NCI-H748 treated with DMSO at 0.1 percent for 48 hours (cell line): ENCODE results near the gene SLC24A3.

Experiments
- DNase-seq: peaks from one replicate; lab custom pipeline; 2025; lab: John Stamatoyannopoulos, UW

Gene SLC24A3

GRCh38 chr20:19241440-19241839 lies 29.0 kb downstream of the SLC24A3 start:
- no peak for DNase-seq

GRCh38 chr20:19244291-19244690 lies 31.8 kb downstream of the SLC24A3 start:
- no peak for DNase-seq

GRCh38 chr20:19249106-19249879 lies 36.9 kb downstream of the SLC24A3 start:
- DNase-seq, result no peak

DNA sequence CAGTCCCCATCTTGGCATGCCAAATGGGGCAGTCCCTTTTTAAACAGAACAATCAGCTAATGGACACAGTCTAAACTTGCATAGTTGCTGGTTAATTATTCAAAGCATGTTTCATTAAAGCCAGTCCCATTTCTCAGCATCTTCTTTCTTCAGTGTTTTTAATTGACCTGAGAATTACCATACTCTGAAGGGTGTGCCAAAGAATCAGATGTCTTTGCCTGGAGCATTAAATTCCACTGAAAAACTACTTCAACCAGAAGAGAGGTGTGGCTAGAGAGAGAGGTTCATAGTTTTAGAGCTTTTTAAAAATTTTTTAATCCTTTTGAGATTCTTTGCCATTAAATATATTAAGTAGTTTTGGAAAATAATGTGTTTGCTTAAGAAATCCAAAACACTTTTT lies 37.9 kb downstream of the SLC24A3 start:
- DNase-seq, result no peak

DNA sequence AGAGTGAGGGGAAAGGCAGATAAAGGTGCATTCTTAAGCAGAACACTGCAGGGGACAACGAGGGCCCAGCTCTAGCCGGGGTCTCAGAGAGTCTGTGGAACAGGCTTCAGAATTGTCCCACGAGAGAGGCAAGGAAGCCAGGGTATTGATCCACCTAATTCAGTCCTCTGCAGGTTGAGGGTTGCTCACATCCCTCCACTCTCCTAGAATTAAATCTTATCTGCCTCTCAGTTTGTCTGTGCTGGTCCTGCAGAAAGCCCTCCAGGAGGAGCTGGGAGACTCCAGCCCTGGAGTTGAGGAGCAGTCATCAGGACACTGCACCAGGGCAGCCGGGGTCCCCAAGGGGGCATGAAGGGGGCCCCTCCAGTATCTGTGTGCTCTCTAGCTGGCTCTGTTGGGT lies 39.1 kb downstream of the SLC24A3 start:
- no peak for DNase-seq

DNA sequence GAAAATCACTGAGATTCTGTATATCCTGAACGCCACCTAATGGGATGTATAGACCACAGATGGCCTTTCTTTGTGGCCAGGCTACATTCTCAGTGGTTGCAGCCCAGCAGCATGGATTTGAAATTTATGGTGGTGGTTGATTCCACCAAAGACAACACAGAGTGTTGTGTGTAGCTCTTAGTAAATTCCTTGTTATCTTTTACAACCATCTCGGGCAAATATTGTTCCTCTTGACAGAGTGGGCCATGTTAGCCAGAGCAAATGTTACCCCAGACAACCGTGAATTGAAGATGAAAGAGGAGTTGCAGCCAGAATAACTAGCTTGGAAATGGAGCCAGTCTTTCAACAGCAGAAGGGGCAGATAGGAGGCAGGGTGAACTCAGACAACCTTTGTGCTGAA lies 39.5 kb downstream of the SLC24A3 start:
- DNase-seq, result no peak

DNA sequence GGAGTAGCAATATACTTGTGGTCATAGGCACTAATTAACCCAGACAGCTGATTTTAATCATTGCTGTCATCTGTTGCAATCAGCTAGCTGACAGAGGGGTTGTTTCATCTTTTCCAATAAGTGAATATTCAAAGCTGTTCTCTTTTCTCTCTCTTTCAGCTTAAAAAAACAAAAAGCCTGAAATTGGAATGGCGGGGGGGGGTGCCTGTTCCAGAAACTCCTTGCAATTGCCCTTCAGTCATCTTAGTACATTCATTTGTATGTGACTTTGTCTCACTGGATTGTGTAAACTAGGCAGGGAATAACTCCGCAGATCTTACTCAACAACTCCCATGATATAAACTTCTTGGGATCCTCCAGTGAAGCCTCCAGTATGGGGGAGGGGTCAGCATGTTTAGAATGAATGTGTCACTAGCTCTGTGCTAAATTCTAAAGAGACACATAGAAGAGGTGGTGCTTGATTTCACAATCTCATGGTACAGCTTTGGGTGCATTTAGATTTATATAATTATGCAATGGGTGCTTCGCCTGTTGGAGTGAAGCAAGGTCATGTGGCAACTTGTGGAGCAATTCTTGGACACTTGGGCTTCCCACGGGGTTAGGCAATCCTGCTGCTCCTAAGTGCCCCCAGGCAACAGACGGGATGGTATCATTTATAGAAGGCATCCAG lies 40.1 kb downstream of the SLC24A3 start:
- no peak for DNase-seq

- DNase-seq, result no peak
These were observed 40.9 kb downstream of the SLC24A3 start for GRCh38 chr20:19253316-19253715.

DNA sequence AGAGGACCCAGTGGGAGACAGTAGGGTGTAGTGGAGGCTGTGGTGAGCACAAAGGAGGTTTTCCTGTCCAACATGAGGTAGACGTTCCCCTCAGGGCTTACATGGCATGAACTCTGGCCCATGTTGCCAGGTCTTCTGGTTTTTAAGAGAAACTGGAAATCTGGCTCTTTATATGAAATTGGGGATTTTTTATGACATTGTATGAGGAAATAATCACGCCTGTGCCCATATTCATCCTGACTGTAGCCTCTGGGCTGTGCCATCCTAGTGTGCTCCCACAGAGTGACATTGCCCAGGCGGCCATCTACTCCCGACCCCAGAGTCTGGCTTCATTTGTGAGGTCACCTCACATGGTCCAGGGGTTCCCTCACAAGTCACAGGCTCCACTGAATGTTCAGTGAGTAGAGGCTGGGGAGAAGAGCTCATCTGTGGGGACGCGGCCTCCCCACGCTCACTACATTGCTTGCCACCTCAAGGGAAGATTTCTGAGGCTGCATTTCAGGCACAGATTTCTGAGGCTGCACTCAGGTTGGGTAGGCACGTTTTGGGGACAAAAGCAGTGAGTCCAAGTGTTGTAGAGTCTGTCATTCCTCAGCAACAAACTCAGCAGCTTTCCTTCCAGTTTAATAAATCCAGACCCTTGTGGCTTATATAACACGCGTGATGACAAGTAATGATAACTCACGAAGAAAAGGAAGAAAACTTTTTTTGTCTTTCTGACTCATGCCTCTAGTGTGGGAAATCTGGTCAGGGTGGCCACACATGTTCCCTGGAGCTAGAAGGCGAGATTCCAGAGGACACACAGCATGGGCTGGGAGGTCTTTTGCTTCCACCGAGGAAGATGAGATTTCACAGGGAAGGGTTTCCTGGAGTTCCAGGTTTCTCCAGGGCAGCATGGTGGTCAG lies 41.7 kb downstream of the SLC24A3 start:
- no peak for DNase-seq

DNA sequence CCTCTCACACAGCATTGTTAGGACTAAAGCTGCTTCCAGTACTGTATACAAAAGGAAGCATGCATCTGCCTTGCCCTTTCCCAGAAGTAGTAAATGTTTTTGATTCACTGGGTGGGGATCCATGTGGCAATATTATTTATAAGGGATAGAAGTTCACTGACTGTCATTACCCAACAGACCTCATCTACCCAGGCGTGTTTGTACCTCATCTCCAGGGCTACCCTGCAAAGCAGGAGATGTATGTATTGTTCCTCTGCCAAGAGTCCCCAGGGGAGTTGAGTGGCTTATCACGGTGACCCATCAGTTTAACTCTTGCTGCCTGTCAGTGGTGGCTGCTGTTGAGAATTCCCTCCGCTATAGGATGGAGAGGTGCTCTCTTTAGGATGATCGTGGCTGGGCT lies 42.5 kb downstream of the SLC24A3 start:
- no peak for DNase-seq

DNA sequence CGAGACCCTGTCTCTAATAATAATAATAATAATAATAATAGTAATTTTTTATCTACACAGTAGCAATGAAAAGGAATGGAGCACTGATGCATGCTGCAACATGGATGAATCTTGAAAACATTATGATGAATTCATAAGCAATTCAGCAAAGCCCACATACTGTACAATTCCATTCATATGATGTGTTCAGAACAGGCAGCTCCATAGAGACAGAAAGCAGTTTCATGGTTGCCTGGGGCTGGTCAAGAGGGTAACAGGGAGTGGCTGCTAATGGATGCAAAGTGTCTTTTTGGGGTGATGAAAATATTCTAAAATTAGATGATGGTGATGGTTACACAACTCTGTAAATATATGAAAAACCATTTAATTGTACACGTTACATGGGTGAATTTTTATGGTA lies 43.6 kb downstream of the SLC24A3 start:
- DNase-seq, result no peak

- no peak for DNase-seq
These were observed 44.6 kb downstream of the SLC24A3 start for GRCh38 chr20:19256906-19257595.

- DNase-seq, result no peak
These were observed 45.4 kb downstream of the SLC24A3 start for GRCh38 chr20:19257865-19258264.

- no peak for DNase-seq
These were observed 46.7 kb downstream of the SLC24A3 start for GRCh38 chr20:19259141-19259591.

DNA sequence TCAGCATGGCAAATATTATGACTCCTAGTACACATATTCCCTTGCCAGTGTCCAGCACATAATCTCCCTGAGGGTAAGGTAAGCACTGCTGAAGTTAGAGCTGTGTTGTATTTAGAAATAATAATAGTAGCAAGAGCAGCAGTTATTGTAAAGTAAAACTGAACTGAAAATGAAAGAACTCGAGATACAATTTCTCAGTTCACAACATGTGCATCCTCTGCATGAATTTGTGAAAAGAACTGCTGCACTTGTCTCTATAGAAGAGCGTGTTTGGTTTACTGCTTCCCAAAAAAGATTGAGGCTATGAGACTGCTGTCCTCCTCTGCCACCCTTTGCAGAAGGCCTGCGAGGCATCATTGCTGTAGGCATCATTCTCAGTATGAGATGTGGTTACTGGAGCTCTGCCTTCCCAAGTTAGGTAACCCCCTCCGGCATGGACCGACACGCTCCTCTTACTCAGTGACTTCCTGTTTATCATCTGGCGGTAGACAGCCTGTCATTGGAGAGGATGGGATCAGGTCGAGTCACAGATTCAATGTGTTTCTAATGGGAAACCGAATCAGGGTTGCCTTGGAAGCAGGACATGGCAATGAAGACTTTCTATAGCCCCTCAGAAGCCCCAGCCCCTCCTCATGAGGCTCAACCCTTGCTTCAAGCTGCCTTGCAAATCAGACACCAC lies 48.1 kb downstream of the SLC24A3 start:
- DNase-seq, result no peak

GRCh38 chr20:19264191-19264590 lies 51.7 kb downstream of the SLC24A3 start:
- no peak for DNase-seq

- no peak for DNase-seq
These were observed 53.4 kb downstream of the SLC24A3 start for GRCh38 chr20:19265646-19266374.

DNA sequence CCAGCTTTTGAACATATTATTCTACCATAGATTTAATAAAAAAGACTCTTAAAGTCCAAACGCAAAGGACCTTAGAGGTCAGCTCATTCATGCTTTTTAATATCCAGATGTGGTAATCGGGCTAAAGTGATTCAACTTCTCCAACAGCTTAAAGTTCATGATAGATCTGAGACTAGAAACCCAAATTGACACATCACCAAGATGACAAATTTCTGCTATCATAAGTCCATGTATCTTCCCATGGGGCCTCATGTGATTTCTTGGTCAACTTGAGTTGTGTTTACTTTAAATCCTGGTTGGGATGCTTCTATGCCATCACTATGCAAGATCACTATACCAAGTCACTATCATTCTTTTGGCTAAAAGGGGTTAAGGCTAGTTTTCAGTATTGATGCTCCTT lies 56.0 kb downstream of the SLC24A3 start:
- DNase-seq, result no peak

DNA sequence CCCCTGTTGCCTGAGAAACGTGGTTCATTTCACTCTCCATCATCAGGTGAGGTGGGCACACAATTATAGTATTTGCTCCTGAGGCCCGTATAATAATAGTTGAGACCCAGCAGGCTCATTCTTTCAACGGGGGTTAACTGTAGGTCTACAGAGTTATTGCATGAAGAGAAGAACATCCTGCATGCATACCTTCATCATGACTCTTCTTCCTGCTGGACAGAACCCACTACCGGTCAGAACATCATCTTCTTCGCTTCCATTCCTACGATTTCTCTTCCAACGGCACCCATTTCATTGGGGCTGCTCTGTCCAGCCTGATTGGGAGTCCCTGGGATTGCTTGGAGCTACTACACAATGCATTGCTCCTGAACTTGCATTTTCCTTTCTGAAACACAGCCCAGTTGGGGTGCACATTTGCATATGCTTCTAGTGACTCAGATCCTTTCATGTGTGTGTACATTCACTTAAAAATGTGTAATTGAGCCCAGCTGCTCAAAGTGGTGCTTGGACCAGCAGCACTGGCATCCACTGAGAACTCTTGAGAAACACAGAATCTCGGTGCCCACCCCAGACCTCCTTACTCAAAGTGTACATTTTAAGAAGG lies 57.4 kb downstream of the SLC24A3 start:
- DNase-seq, result no peak
